AG04449 (cell line): ENCODE measurements around the gene NRTN.
"Not testable (repeated sequence)": the region's sequence is repeated elsewhere in the genome, so short reads cannot be mapped to it uniquely, and the experiment has no call there.

ENCODE experiments used
- CTCF ChIA-PET: fragments of 350-600 bp; formaldehyde crosslinking; extraction: SDS; loops from one replicate; lab custom pipeline; 2021; ENCODE audit warnings: antibody characterized with exemption; lab: Yijun Ruan, JAX
- POLR2A ChIA-PET: fragments of 400-600, 350-600 bp; formaldehyde crosslinking; extraction: SDS; loops from one replicate; lab custom pipeline; 2020; ENCODE audit warnings: antibody characterized with exemption, inconsistent platforms; lab: Yijun Ruan, JAX
- DNase-seq: peaks from one replicate; pipeline ENCODE4 v3.0.0-alpha.2; 2010; ENCODE audit warnings: low read depth, low spot score
- H3K4me3 ChIP-seq: 2 replicates; pipeline ENCODE4 v1.5.1; 2011; ENCODE audit warnings: low read depth, mild to moderate bottlenecking, control low read depth, low read length
- TF ChIP-seq, protein P1 (sequence below): IDR thresholded peaks from one replicate; pipeline ENCODE4 v1.5.1; 2011; ENCODE audit warnings: mild to moderate bottlenecking, moderate library complexity, low read length, control low read depth, inconsistent platforms; ENCODE audit not compliant: insufficient read depth; ENCODE audit errors: missing control alignments

NRTN gene

DNA sequence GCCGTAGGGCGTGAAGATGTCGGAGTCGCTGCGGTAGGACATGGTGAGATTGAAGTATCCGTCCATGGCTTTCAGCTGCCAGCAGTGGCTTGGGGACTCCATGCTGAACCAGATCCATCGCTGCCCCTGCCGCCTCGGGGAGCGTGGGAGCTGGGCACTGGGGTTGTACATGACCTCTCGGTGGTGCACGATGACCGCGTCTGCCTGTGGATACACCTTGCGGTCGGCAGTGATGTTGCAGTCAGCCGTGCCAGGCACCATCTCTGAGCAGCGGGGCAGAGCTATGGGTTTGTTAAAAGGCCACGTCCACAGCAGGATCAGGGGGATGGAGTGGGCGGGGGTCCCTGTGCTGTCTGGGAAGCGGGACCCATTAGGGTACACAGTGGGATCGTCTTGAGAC is 27.2 kb downstream of the NRTN start:
- POLR2A ChIA-PET: no interaction called here

DNA sequence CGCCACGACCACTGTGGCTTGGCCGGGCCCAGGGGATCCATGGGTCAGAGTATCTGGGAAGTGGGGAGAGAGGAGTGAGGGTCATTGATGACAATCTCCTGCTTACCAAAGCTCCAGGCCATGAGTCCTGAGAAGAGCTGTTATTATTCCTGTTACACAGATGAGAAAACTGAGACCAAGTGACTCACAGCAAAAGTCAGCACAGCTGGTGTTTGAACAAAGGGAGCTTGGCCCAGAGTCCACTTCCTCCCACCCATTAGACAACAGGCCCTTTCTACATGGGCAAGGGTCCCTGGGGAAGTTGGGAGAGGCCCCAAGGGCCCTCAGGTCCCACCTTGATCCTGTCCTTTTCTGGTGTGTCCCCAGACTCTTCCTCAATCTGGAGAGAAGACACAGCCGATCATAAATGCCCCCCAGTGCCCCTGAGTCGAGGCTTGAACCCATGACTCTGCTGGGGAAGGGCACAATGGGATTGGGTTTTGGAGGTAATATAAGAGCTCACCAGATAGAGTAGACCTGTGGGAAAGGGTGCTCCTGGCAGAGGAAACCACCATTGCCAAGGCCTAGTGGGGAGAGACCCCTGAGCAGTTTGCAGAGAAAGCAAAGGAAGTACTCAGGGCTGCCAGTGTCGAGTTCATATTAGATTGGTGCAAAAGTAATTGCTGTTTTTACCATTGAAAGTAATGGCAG is 27.8 kb downstream of the NRTN start:
- ChIA-PET POLR2A (no interaction called here), CTCF (interaction anchor here (1.1 to 1.3 kb wide), 2 partner anchors 8 to 28 kb away, joined by 3 read pairs; partner anchors contain the start of gene NRTN)
- TF ChIP-seq, protein P1, sequence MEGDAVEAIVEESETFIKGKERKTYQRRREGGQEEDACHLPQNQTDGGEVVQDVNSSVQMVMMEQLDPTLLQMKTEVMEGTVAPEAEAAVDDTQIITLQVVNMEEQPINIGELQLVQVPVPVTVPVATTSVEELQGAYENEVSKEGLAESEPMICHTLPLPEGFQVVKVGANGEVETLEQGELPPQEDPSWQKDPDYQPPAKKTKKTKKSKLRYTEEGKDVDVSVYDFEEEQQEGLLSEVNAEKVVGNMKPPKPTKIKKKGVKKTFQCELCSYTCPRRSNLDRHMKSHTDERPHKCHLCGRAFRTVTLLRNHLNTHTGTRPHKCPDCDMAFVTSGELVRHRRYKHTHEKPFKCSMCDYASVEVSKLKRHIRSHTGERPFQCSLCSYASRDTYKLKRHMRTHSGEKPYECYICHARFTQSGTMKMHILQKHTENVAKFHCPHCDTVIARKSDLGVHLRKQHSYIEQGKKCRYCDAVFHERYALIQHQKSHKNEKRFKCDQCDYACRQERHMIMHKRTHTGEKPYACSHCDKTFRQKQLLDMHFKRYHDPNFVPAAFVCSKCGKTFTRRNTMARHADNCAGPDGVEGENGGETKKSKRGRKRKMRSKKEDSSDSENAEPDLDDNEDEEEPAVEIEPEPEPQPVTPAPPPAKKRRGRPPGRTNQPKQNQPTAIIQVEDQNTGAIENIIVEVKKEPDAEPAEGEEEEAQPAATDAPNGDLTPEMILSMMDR: no peak

More for the DNA sequence above, 27.2 kb downstream of the NRTN start:
- no peak overlapping the region for H3K4me3 ChIP-seq
- TF ChIP-seq, protein P1: no peak
- DNase-seq: no peak
- CTCF ChIA-PET: interaction anchor here (1.1 to 1.3 kb wide), 2 partner anchors 9 to 28 kb away, joined by 3 read pairs; partner anchors contain the start of gene NRTN

DNA sequence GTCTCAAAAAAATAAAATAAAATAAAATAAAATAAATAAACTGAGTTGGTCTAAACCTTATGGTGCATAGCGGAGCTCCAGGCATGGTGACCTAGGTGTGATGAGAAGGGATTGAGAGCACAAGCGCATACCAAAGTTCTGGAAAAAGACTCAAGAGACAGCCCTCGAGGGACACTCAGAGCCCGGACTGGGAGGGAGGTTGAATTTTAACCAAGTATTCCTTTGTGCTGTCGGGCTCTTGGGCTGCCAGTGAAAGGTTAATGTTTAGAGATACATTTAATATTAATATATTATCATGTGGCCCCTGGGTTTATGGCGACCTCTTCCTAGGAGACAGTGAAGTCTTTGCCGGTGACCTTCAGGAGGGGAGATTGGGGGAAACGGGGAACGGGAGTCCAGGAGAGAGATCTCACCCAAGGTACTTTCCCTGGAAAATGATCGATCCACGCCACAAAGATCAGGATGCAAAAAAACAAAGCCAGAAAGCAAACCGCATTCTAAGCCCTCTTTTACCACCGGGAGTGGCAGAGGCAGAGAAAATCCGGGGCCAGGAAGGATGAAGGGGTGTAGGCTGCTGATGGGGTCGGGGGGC is 33.0 kb downstream of the NRTN start:
- TF ChIP-seq, protein P1: no peak
- no peak overlapping the region for H3K4me3 ChIP-seq
- POLR2A ChIA-PET: no interaction called here
- DNase-seq: no peak
- CTCF ChIA-PET: no interaction called here

More for the DNA sequence above, 27.8 kb downstream of the NRTN start:
- no peak overlapping the region for H3K4me3 ChIP-seq
- no peak for DNase-seq

DNA sequence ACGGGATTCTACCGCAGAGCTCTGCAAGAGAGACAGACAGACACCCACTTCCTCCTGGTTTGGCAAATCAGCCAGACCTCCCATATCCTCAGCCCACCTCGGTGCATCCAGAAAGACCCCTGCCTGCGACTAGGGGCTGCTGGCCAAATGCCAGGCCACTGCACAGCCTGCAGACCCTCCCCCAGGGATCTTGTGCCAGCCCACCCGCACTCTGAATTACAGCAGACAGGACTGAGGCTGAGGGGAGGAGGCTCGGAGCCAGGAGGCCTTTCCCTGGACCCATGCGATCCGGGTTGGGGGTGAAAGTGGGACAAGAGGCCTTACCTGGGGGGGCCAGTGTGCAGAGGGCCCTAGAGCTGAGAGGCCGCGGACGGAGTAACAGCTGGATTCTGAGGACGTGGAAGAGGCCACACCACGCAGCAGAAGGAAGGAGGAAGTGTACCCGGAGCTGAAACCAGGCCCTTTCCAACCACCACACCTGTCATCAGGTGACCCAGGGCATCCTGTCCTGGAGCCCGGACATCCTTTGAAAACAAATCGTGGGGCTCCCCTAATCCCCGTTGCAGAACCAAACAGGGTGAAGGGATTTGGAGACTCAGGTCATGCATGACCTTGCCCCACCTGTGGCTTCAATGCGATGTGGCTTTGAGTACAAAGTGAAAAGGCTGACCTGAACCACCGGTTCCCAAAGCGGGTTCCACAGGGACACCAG is 33.6 kb downstream of the NRTN start:
- CTCF ChIA-PET: no interaction called here
- DNase-seq: no peak
- TF ChIP-seq, protein P1: no peak
- POLR2A ChIA-PET: no interaction called here
- H3K4me3 ChIP-seq: no peak overlapping the region

DNA sequence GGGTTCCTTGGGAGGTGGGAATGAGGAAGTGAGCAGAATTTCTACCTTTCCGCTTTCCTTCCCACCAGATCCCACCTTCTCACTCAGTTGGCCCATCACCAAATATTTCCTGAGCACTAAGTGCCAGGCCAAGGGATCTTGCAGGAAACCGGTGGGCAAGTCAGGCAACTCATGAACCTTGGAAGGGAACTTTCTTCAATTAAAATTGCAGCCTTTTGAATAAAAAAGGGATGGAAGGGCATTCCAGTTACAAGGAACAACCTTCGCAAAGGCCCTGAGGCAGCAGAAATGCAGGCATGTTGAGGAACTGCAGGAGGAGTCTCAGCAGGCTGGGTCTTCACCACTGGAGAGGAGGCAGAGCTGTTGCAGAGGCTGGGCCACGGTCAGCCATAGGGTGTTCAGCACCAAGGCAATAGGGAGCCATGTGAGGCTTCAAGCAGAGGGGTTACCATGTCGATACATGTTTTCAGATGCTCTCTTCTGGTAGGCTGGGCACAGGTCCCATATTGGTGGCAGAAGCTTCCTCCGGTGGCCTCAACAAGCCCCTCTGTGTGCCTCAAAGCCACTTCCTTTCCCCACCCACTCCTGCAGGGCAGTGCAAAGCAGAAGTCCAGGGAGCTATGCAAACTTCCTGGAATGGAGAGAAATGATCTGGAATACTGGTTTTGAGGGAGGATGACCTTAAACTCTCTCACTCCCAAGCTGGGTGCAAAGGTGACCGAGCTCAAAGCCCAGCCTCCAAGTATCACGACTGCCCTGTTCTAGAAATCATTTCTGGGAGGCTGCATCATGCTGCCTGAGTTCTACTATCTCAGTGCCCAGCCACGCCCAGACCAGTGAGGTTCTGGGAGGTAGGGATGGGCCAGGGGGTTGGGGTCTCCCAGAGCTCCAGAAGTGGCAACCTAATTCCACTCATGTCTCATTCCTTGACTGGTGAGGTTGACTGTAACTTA is 34.5 kb downstream of the NRTN start, which contains the start of gene FUT6:
TSS of gene FUT6 (minus strand) at position 638 of the 953 bp plus-strand sequence. CDS start 7,135 bp downstream, outside the sequence.
- ChIA-PET CTCF (no interaction called here), POLR2A (interaction anchor here (1.0 kb wide), 1 partner anchor 12 kb away, joined by 4 read pairs; no protein-coding TSS in a partner anchor)
- no peak within 1 kb of the TSS for H3K4me3 ChIP-seq
- TF ChIP-seq, protein P1: no peak
- no peak for DNase-seq

DNA sequence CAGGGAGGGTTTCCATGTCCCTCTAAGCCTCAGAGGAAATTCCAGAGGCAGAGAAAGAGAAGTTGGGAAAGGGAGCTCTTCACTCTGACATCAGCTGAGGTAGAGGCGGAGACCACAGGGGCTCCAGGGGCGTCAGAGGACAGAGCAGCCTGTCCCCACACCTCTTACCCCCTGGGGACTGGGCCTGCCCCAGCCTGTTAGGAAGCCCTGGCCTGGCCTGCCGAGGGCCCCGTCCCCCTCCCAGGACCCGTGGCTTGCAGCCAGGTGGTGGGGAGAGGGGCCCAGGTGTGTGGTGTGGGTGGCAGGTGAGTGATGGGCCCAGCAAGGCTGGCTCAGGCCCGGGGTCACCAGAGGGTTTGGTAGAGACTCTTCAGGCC is 36.9 kb downstream of the NRTN start:
- H3K4me3 ChIP-seq, DNase-seq, POLR2A ChIA-PET: not testable (repeated sequence)
- CTCF ChIA-PET: interaction anchor here (1.4 to 2.2 kb wide), 2 partner anchors 13 to 37 kb away, joined by 3 to 6 read pairs; no protein-coding TSS in a partner anchor
